GM18909 (cell line): ENCODE measurements around the gene TULP1.

ENCODE experiments used
- ATAC-seq: cut with Tn5 transposase; IDR thresholded peaks from one replicate; pipeline ENCODE4 v1.9.1; 2021; ENCODE audit warnings: mild to moderate bottlenecking; ENCODE audit not compliant: unreplicated experiment, poor library complexity

The TULP1 gene

GRCh38 chr6:35469751-35470662, 42.7 kb downstream of the TULP1 start:
- no peak for ATAC-seq

GRCh38 chr6:35468980-35469750, 43.5 kb downstream of the TULP1 start:
- no peak for ATAC-seq

GRCh38 chr6:35468181-35468979, 44.3 kb downstream of the TULP1 start, which contains the start of gene RPL10A:
Gene RPL10A (plus strand): TSS chr6:35468401. CDS start chr6:35468435, 34 bp downstream.
- peak; percentile 79 for ATAC-seq

DNA sequence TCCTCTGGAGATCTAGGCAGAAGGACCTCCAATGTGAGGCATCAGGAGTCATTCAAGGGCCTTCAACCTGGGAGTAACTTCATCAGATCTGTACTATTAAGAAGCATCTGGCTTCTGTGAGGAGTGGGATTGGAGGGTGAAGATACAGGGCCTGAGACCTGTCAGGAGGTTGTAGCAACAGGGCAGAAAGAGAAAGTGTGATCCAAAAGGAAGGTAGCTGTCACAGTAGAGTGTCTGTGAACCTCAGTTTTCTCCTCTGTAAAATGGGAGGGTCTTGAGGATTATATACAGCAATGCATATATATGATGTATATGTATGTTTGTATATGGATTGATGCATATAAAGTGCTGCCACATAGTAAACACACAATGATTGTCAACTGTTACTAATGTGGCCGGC, 47.0 kb downstream of the TULP1 start:
- ATAC-seq: no peak

GRCh38 chr6:35463292-35463691, 49.4 kb downstream of the TULP1 start:
- ATAC-seq: no peak

DNA sequence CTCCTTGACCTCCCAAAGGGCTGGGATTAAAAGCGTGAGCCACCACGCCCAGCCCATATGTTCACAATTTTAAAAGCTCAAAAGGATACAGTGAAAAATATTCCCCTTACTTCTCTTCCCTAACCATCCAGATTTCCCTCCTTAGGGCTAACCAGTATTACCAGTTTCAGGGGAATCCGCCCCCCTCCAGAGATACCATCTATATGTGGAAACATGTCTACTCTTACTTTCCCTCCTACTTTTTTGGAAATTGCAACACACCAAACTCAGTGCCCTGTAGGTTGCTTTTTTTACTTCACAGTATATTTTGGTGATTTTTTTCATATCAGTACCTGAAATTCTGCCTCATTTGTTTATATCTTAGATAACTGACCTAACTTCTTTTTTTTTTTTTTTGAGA, 51.4 kb downstream of the TULP1 start:
- ATAC-seq: no peak

DNA sequence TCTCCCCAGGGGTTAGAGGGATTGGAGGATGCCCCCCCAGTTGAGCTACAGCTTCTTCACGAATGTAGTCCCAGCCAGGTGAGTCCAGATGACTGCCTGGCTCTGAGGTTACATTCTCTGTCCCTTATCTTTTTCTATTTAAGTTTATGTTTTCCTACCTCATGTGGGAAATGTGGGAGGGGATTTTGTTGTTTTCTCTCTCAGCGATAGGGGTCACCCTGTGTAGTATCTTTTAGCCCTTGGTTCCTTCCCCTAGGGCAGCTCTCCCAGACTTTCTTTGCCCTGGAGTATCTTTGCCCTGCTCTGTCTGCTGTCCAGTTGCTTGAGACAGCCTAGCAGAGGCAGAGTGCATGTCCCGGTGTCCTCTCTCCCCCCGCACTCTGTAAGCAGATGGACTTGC, 54.8 kb downstream of the TULP1 start:
- no peak for ATAC-seq

GRCh38 chr6:35454391-35455110, 58.1 kb downstream of the TULP1 start:
- ATAC-seq: no peak

- ATAC-seq: no peak
Measured at GRCh38 chr6:35453236-35453635, 59.5 kb downstream of the TULP1 start.

GRCh38 chr6:35452183-35453090, 60.3 kb downstream of the TULP1 start, which contains the start of gene FANCE:
Gene FANCE (plus strand): TSS chr6:35452338. CDS start chr6:35452546, 208 bp downstream.
- ATAC-seq: peak; percentile 92

DNA sequence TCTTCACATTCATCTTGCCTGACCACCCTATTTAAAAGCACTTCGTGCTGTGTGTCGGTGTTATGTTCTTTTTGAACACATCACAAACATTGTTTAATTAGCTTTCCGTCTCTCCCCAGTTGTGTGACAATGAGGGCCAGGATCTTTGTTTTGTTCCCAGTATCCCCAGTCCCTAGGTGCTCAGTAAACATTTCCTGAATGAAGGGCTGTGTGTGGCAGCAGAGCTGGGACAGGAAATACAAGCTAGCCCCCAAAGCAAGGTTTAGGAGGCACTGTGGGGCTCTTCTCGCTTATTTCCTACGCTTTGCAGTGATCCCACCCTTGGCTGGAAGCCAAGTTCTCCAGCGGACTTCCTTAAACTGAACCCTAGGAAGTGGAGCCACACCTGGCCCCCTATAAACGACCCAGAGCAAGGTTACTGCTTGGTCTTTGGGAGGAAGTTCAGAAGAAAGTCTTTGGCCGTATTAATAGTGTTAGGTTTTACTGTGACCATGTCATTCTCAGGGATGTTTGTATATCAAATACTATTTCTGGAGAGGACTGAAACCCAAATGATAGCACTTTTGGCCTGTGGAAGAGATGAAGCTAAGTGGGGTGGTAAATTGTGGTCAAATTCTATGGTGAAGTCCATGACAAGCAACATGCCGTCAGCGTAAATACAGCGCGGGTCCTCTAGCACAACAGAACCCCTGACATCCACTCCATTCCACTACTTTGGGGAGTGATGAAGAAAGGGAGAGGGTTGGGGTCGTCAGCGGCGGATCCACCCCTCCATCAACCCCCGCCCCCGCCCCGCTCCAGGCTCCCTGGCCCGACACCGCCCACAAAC, 61.1 kb downstream of the TULP1 start:
- no peak for ATAC-seq

DNA sequence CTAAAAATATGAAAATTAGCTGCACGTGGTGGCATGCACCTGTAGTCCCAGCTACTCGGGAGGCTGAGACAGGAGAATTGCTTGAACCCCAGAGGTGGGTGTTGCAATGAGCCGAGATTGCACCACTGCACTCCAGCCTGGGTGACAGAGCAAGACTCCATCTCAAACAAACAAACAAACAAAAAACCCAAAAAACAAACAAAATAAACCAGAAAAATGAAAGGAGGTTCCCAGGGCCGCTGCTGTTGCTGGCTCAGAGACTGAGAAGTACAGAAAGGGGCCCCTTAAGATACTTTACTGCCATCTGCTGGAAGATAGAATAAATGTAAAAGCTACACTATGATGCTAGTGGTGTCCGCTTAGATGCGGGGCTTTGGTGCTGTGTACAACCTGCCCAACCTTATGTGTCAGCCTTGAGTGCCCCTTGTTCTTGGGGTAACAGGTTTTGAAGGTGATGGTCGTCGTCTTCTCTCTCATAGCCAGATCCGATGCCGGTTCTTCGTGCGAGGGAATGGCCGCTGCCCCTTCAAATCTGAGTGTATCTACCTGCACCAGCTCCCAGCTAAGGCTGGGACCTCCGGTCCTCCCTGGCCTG, 63.3 kb downstream of the TULP1 start:
- peak; percentile 37 for ATAC-seq

GRCh38 chr6:35448191-35448590, 64.5 kb downstream of the TULP1 start:
- ATAC-seq: no peak
